ENCODE data around the gene ADGRG1. TPM values are rescaled to one million over a fixed set of nuclear protein-coding genes. Genes with fewer than 3 reads are reported as not detected.
"Not testable (repeated sequence)": the region's sequence is repeated elsewhere in the genome, so short reads cannot be mapped to it uniquely, and the experiment has no call there.

Gene ADGRG1
- total and polyA plus RNA-seq, 12 donors: 11.1 to 46.3 (median 19.0) TPM

DNA sequence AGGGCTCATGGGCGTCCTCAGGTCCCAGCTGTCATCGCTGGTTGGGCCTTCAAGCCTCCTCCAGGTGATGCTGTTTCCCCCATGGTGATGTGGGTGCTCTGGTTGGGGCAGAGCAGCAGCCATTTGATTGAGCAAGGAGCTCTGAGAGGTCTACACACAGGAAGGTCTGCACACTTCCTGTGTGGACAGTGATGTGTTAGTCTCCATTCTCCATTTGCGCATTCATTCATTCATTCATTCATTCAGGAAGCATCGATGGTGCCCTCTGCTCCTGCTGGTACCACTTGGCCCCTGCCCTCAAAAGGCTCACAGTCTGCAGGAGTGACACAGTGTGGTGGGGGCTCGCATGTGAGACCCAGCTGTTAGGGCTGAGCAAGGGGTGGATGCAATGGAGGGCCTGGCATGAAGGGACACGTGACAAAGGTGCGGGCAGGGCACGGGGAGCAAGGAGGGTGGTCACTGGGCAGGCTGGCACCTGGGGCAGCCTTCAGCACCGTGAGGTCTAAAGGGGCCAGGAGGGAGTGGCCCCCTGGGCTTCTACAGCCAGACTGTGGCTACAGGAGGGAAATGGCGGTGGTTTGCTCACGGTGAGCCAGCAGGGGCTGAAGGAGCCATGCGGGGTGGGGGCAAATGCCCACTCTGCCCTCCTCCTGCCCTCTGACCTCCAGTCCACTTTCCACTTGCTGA lies 41.2 kb downstream of the ADGRG1 start:
- intact Hi-C loops (cut with DNase I): no loop called here
- peaks cover 0 to 14% (median 4%) of the 10 kb centered on the region in 7 donors for H3K27me3 ChIP-seq
- peak overlapping the region in 1 of 10 donors; percentile 40 for H3K4me3 ChIP-seq
- TF ChIP-seq CTCF (IDR thresholded peaks at IDR 0.05): no peak
- H3K27ac ChIP-seq: peak overlapping the region in 2 of 10 donors; percentile 70 to 85
- H3K4me1 ChIP-seq: peaks cover 0 to 21% (median 0%) of the 10 kb centered on the region in 9 donors
- peaks cover 0 to 3% (median 0%) of the 10 kb centered on the region in 9 donors for H3K36me3 ChIP-seq
- 89 to 93% methylated on average over 12 of the region's 12 CpGs for WGBS, 2 donors
- DNase-seq (no peak), ATAC-seq (no peak)
- no peaks in the 10 kb centered on the region for H3K9me3 ChIP-seq

DNA sequence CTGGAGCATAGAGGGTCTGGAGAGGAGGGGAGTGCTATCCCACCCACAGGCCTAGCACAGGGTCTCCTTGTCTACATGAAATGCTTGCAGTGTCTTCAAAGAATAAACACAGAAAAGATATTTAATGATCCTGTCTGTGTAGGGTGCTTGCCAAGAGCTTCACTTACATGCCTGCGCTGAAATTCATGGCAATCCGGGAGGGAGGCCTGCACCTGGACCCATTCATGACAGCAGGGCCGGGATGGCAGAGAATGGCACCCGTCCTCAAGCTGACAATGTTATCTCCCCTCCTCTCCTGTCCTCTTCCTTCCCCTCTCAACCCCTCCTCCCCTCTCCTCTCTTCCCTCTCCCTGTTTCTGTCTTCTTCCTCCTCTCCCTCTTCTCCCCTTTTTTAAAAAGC lies 41.8 kb downstream of the ADGRG1 start:
- peaks cover 0 to 19% (median 0%) of the 10 kb centered on the region in 9 donors for H3K4me1 ChIP-seq
- ATAC-seq (no peak), DNase-seq (no peak)
- no peaks in the 10 kb centered on the region for H3K9me3 ChIP-seq
- peaks cover 0 to 14% (median 4%) of the 10 kb centered on the region in 7 donors for H3K27me3 ChIP-seq
- peak overlapping the region in 1 of 10 donors; percentile 85 for H3K27ac ChIP-seq
- WGBS, 2 donors: 45 to 53% methylated on average over 4 of the region's 4 CpGs
- peak overlapping the region in 1 of 10 donors; percentile 40 for H3K4me3 ChIP-seq
- no peaks in the 10 kb centered on the region for H3K36me3 ChIP-seq
- intact Hi-C loops (cut with DNase I): no loop called here
- no peak for TF ChIP-seq CTCF (IDR thresholded peaks at IDR 0.05)

- 75 to 79% methylated on average over 7 of the region's 7 CpGs for WGBS, 2 donors
- intact Hi-C loops (cut with DNase I); ATAC-seq; H3K27ac ChIP-seq; H3K36me3 ChIP-seq; H3K9me3 ChIP-seq; H3K4me3 ChIP-seq; DNase-seq: not testable (repeated sequence)
- H3K27me3 ChIP-seq: peaks cover 0 to 14% (median 4%) of the 10 kb centered on the region in 7 donors
- H3K4me1 ChIP-seq: peaks cover 0 to 26% (median 0%) of the 10 kb centered on the region in 9 donors
Measured at GRCh38 chr16:57671451-57671850, 43.0 kb downstream of the ADGRG1 start.

GRCh38 chr16:57672416-57672815 lies 44.0 kb downstream of the ADGRG1 start:
- Histone ChIP-seq H3K4me3 (no peak overlapping the region), H3K36me3 (no peaks in the 10 kb centered on the region), H3K27ac (no peak overlapping the region), H3K27me3 (peaks cover 0 to 8% (median under 1%) of the 10 kb centered on the region in 7 donors), H3K4me1 (peaks cover 0 to 17% (median 0%) of the 10 kb centered on the region in 9 donors), H3K9me3 (no peaks in the 10 kb centered on the region)
- WGBS, 2 donors: 71 to 76% methylated on average over 3 of the region's 3 CpGs
- TF ChIP-seq CTCF (IDR thresholded peaks at IDR 0.05): no peak
- intact Hi-C loops (cut with DNase I): no loop called here
- ATAC-seq: no peak
- no peak for DNase-seq

DNA sequence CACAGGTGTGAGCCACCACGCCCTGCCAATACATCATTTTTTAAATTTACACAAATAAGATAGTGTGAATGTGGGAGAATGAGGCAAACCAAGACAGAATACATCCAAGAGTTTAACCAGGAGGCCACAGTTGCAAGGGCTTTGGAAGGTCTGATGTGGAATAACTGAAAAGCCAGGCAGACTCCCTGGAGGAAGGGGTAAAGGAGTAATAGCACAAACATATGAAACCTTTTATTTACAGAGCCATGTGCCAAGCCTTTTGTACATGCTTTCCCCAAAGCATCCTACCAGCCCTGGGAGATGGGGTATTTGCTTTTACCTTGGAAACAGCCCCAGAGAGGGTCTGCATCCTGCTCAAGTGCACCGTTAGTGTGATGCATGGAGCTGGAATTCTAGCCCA lies 44.4 kb downstream of the ADGRG1 start:
- Histone ChIP-seq H3K27me3 (peaks cover 0 to 4% (median 0%) of the 10 kb centered on the region in 7 donors), H3K36me3 (no peaks in the 10 kb centered on the region), H3K27ac (no peak overlapping the region), H3K9me3 (no peaks in the 10 kb centered on the region), H3K4me1 (peaks cover 0 to 17% (median 0%) of the 10 kb centered on the region in 9 donors), H3K4me3 (no peak overlapping the region)
- 94 to 98% methylated on average over 2 of the region's 2 CpGs for WGBS, 2 donors
- intact Hi-C loops (cut with DNase I): no loop called here
- DNase-seq (no peak), ATAC-seq (no peak)
- TF ChIP-seq CTCF (IDR thresholded peaks at IDR 0.05): no peak
